ENCODE measurements around the gene TBC1D5. TPM values are rescaled to one million over a fixed set of nuclear protein-coding genes. Genes with fewer than 3 reads are reported as not detected.
A peak's percentile ranks its signal among the peaks of the same experiment; 100 is the strongest.

The TBC1D5 gene
- total RNA-seq, 4 donors from 2014 or later: 51.9 to 66.8 (median 60.1) TPM

DNA sequence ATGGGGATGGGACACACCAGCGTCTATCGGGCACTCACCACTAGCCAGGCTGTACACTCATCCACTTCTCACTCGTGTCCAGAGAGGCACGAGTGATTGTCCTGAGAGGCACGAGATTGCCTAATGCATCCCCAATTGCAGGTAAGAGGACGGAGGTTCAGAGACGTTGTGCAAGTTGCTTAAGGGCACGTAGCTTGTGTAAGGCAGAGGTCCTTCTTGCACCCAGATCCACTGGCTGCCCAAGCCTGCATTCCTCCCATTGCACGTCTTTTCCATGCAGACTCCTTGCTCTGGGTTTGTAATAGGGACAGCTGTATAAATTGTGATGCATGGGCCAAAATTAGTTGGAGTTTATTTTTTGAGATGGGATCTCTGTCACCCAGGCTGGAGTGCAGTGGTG, 593.4 kb downstream of the TBC1D5 start:
- 85 to 93% methylated on average over 8 to 9 of the region's 9 CpGs for WGBS, 2 donors
- DNase-seq (ENCODE audit: low spot score in 2 of 2): peak in 1 of 2 donors; percentile 45
- intact Hi-C loops (cut with DNase I; ENCODE audit: low total_unique reads): no loop called here
- no peak overlapping the region for H3K4me3 ChIP-seq (ENCODE audit: low read depth, poor library complexity, severe bottlenecking)
- TF ChIP-seq, protein P1, sequence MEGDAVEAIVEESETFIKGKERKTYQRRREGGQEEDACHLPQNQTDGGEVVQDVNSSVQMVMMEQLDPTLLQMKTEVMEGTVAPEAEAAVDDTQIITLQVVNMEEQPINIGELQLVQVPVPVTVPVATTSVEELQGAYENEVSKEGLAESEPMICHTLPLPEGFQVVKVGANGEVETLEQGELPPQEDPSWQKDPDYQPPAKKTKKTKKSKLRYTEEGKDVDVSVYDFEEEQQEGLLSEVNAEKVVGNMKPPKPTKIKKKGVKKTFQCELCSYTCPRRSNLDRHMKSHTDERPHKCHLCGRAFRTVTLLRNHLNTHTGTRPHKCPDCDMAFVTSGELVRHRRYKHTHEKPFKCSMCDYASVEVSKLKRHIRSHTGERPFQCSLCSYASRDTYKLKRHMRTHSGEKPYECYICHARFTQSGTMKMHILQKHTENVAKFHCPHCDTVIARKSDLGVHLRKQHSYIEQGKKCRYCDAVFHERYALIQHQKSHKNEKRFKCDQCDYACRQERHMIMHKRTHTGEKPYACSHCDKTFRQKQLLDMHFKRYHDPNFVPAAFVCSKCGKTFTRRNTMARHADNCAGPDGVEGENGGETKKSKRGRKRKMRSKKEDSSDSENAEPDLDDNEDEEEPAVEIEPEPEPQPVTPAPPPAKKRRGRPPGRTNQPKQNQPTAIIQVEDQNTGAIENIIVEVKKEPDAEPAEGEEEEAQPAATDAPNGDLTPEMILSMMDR (IDR thresholded peaks at IDR 0.05): no peak
- TF ChIP-seq POLR2A (IDR thresholded peaks at IDR 0.05): no peak

DNA sequence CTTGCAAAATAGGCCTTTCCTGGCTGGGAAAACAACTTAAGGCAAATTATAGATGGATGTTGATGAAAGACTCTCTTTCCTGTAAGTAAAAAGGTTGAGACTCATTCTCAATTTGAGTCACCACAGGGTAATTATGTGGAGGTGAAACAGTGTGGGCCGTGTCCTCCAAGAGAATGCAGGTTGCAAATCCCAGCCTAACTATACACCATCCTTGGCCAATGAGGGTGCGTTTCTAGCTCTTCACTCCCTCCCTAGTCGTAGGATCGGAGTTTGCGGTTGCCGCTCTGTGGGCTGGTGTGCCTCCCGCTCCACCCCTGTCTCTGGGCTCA, 597.8 kb downstream of the TBC1D5 start:
- intact Hi-C loops (cut with DNase I; ENCODE audit: low total_unique reads): no loop called here
- 82 to 95% methylated on average over 7 of the region's 7 CpGs for WGBS, 2 donors
- DNase-seq (ENCODE audit: low spot score in 2 of 2): no peak
- TF ChIP-seq, protein P1 (IDR thresholded peaks at IDR 0.05): no peak
- no peak for TF ChIP-seq POLR2A (IDR thresholded peaks at IDR 0.05)
- no peak overlapping the region for H3K4me3 ChIP-seq (ENCODE audit: low read depth, poor library complexity, severe bottlenecking)

DNA sequence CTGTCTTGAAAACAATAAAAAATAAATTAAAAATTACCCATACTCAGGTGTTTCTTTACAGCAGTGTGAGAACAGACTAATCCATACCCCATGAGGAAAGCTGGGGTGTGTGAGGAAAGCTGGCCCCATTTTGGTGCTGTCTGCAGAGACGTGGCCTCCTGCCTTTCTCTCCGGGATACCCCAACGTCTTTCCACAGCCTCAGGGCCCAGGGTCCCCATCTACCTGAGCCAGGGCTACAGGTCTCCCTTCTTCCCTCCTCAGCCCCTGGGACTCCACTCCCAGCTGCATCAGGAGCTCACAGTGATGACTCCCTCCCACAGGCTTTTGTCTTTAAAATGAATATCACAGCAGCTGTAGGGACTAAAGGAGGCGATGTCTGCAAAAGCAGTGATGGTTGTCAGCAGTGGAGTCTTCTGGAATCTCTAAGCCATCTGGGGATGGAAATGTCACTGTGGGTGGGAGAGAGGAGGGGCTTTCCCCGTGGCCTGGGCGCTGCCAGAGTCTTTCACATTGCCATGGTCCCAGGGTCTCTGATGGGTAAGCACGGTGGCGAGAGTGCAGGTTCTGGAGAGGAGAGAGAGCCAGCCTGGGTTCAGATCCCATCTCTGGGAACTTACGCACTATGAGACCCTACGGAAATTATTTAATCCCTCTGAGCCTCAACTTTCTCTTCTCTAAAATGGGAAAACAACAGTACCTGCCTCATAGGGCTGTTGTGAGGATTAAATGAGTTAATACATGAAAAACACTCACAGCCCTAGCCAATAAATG, 598.4 kb downstream of the TBC1D5 start:
- 82 to 86% methylated on average over 10 of the region's 10 CpGs for WGBS, 2 donors
- DNase-seq (ENCODE audit: low spot score in 2 of 2): no peak

DNA sequence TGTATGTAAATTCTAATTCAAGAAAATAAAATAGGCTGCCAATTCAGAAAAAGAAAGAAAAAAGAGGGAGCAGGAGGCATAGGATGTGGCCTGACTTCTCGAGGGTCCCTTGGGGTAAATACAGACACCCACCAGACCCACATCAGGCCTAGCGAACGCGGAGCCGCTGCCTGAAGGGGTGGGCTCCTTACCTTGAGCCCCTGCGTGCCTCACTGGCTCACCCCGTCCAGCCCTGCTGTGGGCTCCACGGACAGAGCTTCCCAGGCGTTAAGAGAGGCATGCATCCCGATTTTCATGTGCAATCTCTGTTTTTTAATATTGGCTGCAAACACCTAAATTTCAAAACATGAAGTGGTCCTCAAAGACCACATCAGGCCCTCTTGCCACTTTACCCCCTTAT, 599.9 kb downstream of the TBC1D5 start:
- no peak for DNase-seq (ENCODE audit: low spot score in 2 of 2)
- WGBS, 2 donors: 91 to 92% methylated on average over 10 of the region's 10 CpGs
- TF ChIP-seq POLR2A (IDR thresholded peaks at IDR 0.05): no peak
- TF ChIP-seq, protein P1 (IDR thresholded peaks at IDR 0.05): no peak
- no peak overlapping the region for H3K4me3 ChIP-seq (ENCODE audit: low read depth, poor library complexity, severe bottlenecking)
- intact Hi-C loops (cut with DNase I; ENCODE audit: low total_unique reads): no loop called here

More for the DNA sequence above, 598.4 kb downstream of the TBC1D5 start:
- intact Hi-C loops (cut with DNase I; ENCODE audit: low total_unique reads): no loop called here
- no peak overlapping the region for H3K4me3 ChIP-seq (ENCODE audit: low read depth, poor library complexity, severe bottlenecking)
- TF ChIP-seq, protein P1 (IDR thresholded peaks at IDR 0.05): no peak
- no peak for TF ChIP-seq POLR2A (IDR thresholded peaks at IDR 0.05)

DNA sequence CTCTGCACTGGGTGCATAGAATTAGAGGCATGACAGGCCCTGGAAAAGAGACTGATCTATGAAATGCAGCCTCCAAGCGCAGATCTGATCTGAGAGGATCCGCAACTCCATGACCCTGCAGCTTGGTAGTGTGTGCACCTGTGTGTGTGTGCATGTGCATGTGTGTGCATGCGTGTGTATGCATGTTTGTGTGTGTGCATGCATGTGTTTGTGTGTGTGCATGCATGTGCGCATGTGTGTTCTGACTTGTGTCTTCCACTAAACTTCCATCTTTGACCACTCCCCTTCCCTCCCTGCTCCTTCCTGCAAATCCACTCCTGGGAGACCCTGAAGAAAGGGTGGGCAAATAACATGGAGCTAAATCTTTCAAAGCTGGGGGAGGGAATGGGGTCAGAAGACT, 600.7 kb downstream of the TBC1D5 start:
- no peak overlapping the region for H3K4me3 ChIP-seq (ENCODE audit: low read depth, poor library complexity, severe bottlenecking)
- WGBS, 2 donors: 93 to 98% methylated on average over 4 of the region's 4 CpGs
- TF ChIP-seq, protein P1 (IDR thresholded peaks at IDR 0.05): no peak
- no peak for TF ChIP-seq POLR2A (IDR thresholded peaks at IDR 0.05)
- DNase-seq (ENCODE audit: low spot score in 2 of 2): no peak
- intact Hi-C loops (cut with DNase I; ENCODE audit: low total_unique reads): no loop called here
